Caco-2 (cell line): Measurements from ENCODE around the gene PARP12. TPM values are rescaled to one million over a fixed set of nuclear protein-coding genes. Genes with fewer than 3 reads are reported as not detected.

ENCODE experiments used
- BruUV-seq: library from RNA; stranded (reverse); fragments of 400-500 nt; replicated peaks from 2 replicates; lab custom pipeline; 2021; lab: Mats Ljungman, UMichigan
- CTCF ChIA-PET: fragments of 300-600 bp; sonication (Branson Sonifier 250); formaldehyde crosslinking; loops from one replicate; lab custom pipeline; 2022; ENCODE audit warnings: antibody characterized with exemption; lab: Charles Lee
- POLR2A ChIA-PET: fragments of 300-600 bp; sonication (Branson Sonifier 250); formaldehyde crosslinking; loops from one replicate; lab custom pipeline; 2022; ENCODE audit warnings: antibody characterized with exemption; lab: Charles Lee
- DNase-seq, 2 experiments: peaks; one replicate each; pipeline versions ENCODE4 v3.0.0 to v3.0.0-alpha.2; 2020 to 2022
- H3K27me3 ChIP-seq: replicated peaks from 2 replicates; pipeline ENCODE4 v1.6.0; 2011; ENCODE audit warnings: low read length; ENCODE audit not compliant: control insufficient read depth, insufficient read depth
- H3K36me3 ChIP-seq: 2 replicates; pipeline ENCODE4 v1.5.1; 2011; ENCODE audit warnings: low read length; ENCODE audit not compliant: control insufficient read depth, insufficient read depth
- H3K4me1 ChIP-seq: fragments of 250-450 bp; sonication (Bioruptor Pico); 2 replicates; pipeline ENCODE4 v1.5.1; 2020; ENCODE audit warnings: mild to moderate bottlenecking
- H3K4me3 ChIP-seq: 2 replicates; pipeline ENCODE4 v1.5.1; 2011; ENCODE audit warnings: low read depth, mild to moderate bottlenecking, control low read depth, low read length
- H3K9me3 ChIP-seq: fragments of 250-450 bp; sonication (Bioruptor Pico); 2 replicates; pipeline ENCODE4 v1.5.1; 2020; ENCODE audit warnings: mild to moderate bottlenecking, moderate library complexity
- H3K27ac Mint-ChIP-seq: one replicate; pipeline ENCODE4 v1.8.0; 2022; ENCODE audit warnings: mixed read lengths; ENCODE audit not compliant: unreplicated experiment
- H3K27me3 Mint-ChIP-seq: one replicate; pipeline ENCODE4 v1.8.0; 2022; ENCODE audit warnings: mixed read lengths; ENCODE audit not compliant: insufficient read depth, unreplicated experiment
- H3K36me3 Mint-ChIP-seq: one replicate; pipeline ENCODE4 v1.8.0; 2022; ENCODE audit warnings: mild to moderate bottlenecking, mixed read lengths; ENCODE audit not compliant: insufficient read depth, unreplicated experiment
- H3K4me1 Mint-ChIP-seq: one replicate; pipeline ENCODE4 v1.8.0; 2022; ENCODE audit warnings: low read depth, mixed read lengths; ENCODE audit not compliant: unreplicated experiment
- H3K4me3 Mint-ChIP-seq: one replicate; pipeline ENCODE4 v1.8.0; 2022; ENCODE audit warnings: mild to moderate bottlenecking, moderate library complexity, mixed read lengths; ENCODE audit not compliant: unreplicated experiment
- H3K9me3 Mint-ChIP-seq: one replicate; pipeline ENCODE4 v1.8.0; 2022; ENCODE audit warnings: mixed read lengths; ENCODE audit not compliant: unreplicated experiment
- CTCF ChIP-seq, 2 experiments: fragments of 200-600 bp in 1 of 2; IDR thresholded peaks; 1 replicate in 1 of 2; 2 replicates in 1 of 2; pipeline versions ENCODE4 v1.5.1 to v1.8.0; 2011 to 2022; ENCODE audit warnings: antibody characterized with exemption in 1 of 2, control low read depth in 1 of 2, inconsistent platforms in 1 of 2, low read depth in 1 of 2, low read length in 1 of 2, mild to moderate bottlenecking in 1 of 2, moderate library complexity in 1 of 2; ENCODE audit not compliant: insufficient read depth in 1 of 2, severe bottlenecking in 1 of 2, unreplicated experiment in 1 of 2
- intact Hi-C: fragments of 100-400 bp; cut with micrococcal nuclease; formaldehyde crosslinking; loops from one replicate; pipeline ENCODE4 v1.10.0; 2022; ENCODE audit not compliant: unreplicated experiment
- total RNA-seq: library from RNA; stranded (reverse); gene quantifications from 2 replicates; pipeline ENCODE4 v1.2.3, GENCODE V29; 2022

The PARP12 gene
- total RNA-seq, 1 experiment from 2014 or later: 20.2 TPM

GRCh38 chr7:140027858-140028257, 34.9 kb downstream of the PARP12 start:
- H3K36me3 ChIP-seq: no peaks in the 10 kb centered on the region; the same call in 1 of the 2 replicates
- TF ChIP-seq CTCF (IDR thresholded peaks at IDR 0.05; ENCODE audit: insufficient read depth in 1 of 2, low read depth in 1 of 2, low read length in 1 of 2, severe bottlenecking in 1 of 2, unreplicated experiment in 1 of 2): no peak
- H3K27me3 ChIP-seq: no peaks in the 10 kb centered on the region
- Mint-ChIP-seq H3K36me3 (peaks cover 6% of the 10 kb centered on the region), H3K4me3 (no peak overlapping the region), H3K4me1 (no peaks in the 10 kb centered on the region), H3K27me3 (no peaks in the 10 kb centered on the region), H3K27ac (no peak overlapping the region), H3K9me3 (no peaks in the 10 kb centered on the region)
- no TSS peak for BruUV-seq
- intact Hi-C loops: no loop called here
- no peaks in the 10 kb centered on the region for H3K9me3 ChIP-seq
- ChIA-PET POLR2A (interaction anchor here (0.6 kb wide), 1 partner anchor 797 kb away, joined by 3 read pairs; no protein-coding TSS in a partner anchor), CTCF (no interaction called here)
- H3K4me1 ChIP-seq: no peaks in the 10 kb centered on the region
- no peak overlapping the region for H3K4me3 ChIP-seq
- DNase-seq: no peak

GRCh38 chr7:140026935-140027334, 35.8 kb downstream of the PARP12 start:
- DNase-seq: no peak
- ChIA-PET POLR2A (no interaction called here), CTCF (no interaction called here)
- intact Hi-C loops: no loop called here
- peaks cover 6% of the 10 kb centered on the region for H3K36me3 Mint-ChIP-seq
- no peak overlapping the region for H3K4me3 Mint-ChIP-seq
- H3K36me3 ChIP-seq: no peaks in the 10 kb centered on the region; the same call in 1 of the 2 replicates
- no peaks in the 10 kb centered on the region for H3K27me3 Mint-ChIP-seq
- H3K4me1 ChIP-seq: no peaks in the 10 kb centered on the region
- no peaks in the 10 kb centered on the region for H3K9me3 Mint-ChIP-seq
- no peak for TF ChIP-seq CTCF (IDR thresholded peaks at IDR 0.05; ENCODE audit: insufficient read depth in 1 of 2, low read depth in 1 of 2, low read length in 1 of 2, severe bottlenecking in 1 of 2, unreplicated experiment in 1 of 2)
- no peaks in the 10 kb centered on the region for H3K9me3 ChIP-seq
- H3K27ac Mint-ChIP-seq: no peak overlapping the region
- H3K4me3 ChIP-seq: no peak overlapping the region
- no TSS peak for BruUV-seq
- H3K4me1 Mint-ChIP-seq: no peaks in the 10 kb centered on the region
- H3K27me3 ChIP-seq: no peaks in the 10 kb centered on the region

GRCh38 chr7:140025814-140026433, 36.8 kb downstream of the PARP12 start:
- BruUV-seq: no TSS peak
- ChIA-PET CTCF (no interaction called here), POLR2A (no interaction called here)
- TF ChIP-seq CTCF (IDR thresholded peaks at IDR 0.05; ENCODE audit: insufficient read depth in 1 of 2, low read depth in 1 of 2, low read length in 1 of 2, severe bottlenecking in 1 of 2, unreplicated experiment in 1 of 2): no peak
- no peaks in the 10 kb centered on the region for H3K4me1 ChIP-seq
- Mint-ChIP-seq H3K4me1 (no peaks in the 10 kb centered on the region), H3K27me3 (no peaks in the 10 kb centered on the region), H3K36me3 (peaks cover 12% of the 10 kb centered on the region), H3K27ac (no peak overlapping the region), H3K4me3 (no peak overlapping the region), H3K9me3 (no peaks in the 10 kb centered on the region)
- no peaks in the 10 kb centered on the region for H3K9me3 ChIP-seq
- H3K27me3 ChIP-seq: no peaks in the 10 kb centered on the region
- no peak overlapping the region for H3K4me3 ChIP-seq
- no peaks in the 10 kb centered on the region for H3K36me3 ChIP-seq
- intact Hi-C loops: no loop called here
- no peak for DNase-seq
